AG09309 (cell line): ENCODE results near the gene TBC1D32.
A peak's percentile ranks its signal among the peaks of the same experiment; 100 is the strongest.
"Not testable (repeated sequence)": the region's sequence is repeated elsewhere in the genome, so short reads cannot be mapped to it uniquely, and the experiment has no call there.

ENCODE experiments used
- DNase-seq: peaks from one replicate; pipeline ENCODE4 v3.0.0-alpha.2; 2010; ENCODE audit warnings: low read depth
- H3K4me3 ChIP-seq: 2 replicates; pipeline ENCODE4 v1.5.1; 2011; ENCODE audit warnings: mild to moderate bottlenecking, low read depth, low read length, moderate library complexity; ENCODE audit not compliant: control insufficient read depth
- CTCF ChIP-seq: IDR thresholded peaks from 2 replicates; pipeline ENCODE4 v1.5.1; 2011; ENCODE audit warnings: mild to moderate bottlenecking, low read depth, low read length, inconsistent platforms; ENCODE audit not compliant: insufficient read depth, control insufficient read depth; ENCODE audit errors: missing control alignments

The TBC1D32 gene, protein sequence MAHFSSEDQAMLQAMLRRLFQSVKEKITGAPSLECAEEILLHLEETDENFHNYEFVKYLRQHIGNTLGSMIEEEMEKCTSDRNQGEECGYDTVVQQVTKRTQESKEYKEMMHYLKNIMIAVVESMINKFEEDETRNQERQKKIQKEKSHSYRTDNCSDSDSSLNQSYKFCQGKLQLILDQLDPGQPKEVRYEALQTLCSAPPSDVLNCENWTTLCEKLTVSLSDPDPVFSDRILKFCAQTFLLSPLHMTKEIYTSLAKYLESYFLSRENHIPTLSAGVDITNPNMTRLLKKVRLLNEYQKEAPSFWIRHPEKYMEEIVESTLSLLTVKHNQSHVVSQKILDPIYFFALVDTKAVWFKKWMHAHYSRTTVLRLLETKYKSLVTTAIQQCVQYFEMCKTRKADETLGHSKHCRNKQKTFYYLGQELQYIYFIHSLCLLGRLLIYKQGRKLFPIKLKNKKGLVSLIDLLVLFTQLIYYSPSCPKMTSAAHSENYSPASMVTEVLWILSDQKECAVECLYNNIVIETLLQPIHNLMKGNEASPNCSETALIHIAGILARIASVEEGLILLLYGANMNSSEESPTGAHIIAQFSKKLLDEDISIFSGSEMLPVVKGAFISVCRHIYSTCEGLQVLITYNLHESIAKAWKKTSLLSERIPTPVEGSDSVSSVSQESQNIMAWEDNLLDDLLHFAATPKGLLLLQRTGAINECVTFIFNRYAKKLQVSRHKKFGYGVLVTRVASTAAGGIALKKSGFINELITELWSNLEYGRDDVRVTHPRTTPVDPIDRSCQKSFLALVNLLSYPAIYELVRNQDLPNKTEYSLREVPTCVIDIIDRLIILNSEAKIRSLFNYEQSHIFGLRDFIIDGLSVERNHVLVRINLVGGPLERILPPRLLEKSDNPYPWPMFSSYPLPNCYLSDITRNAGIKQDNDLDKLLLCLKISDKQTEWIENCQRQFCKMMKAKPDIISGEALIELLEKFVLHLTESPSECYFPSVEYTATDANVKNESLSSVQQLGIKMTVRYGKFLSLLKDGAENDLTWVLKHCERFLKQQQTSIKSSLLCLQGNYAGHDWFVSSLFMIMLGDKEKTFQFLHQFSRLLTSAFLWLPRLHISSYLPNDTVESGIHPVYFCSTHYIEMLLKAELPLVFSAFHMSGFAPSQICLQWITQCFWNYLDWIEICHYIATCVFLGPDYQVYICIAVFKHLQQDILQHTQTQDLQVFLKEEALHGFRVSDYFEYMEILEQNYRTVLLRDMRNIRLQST

GRCh38 chr6:121334299-121335086, at the start of gene TBC1D32:
Gene TBC1D32 (minus strand): TSS chr6:121334480. CDS start chr6:121334430, 50 bp downstream.
- no peak for TF ChIP-seq CTCF
- peak within 1 kb of the TSS; percentile 70 for H3K4me3 ChIP-seq

GRCh38 chr6:121383478-121383877, 49.2 kb upstream of the TBC1D32 start:
- H3K4me3 ChIP-seq = no peak overlapping the region
- DNase-seq = no peak
- TF ChIP-seq CTCF = no peak

More at GRCh38 chr6:121334299-121335086, at the start of gene TBC1D32:
- DNase-seq = peak; percentile 66

DNA sequence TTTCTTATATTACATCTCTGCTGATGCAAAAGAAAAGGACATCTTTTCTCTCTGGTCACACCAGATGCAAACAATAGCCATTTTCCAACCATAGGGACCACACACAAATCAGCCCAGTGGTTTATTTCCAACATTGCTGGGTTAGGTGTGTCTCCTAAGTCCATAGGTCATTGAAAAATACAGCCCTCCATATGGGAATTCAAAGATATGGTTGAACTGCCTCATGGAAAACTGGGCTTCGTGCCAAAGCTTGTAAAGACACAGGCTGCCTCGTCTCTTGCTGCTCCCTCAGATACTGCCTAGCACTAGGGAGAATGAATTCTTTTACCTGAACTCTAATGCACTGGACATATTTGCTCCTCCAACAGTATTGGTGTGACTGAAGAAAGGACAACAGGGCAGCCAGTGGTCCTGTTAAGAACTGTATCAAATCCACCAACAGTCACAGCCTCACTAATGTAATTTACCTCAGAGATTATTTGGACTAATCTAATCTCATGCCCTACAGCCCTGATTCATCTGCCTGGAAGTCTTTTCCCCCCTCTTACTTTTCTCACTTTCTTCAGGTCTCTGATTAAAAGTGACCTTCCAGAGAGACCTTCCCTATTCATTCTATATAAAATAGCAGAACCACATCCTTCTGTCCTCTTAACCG, 48.3 kb upstream of the TBC1D32 start:
- DNase-seq = no peak
- TF ChIP-seq CTCF = no peak
- H3K4me3 ChIP-seq = no peak overlapping the region

DNA sequence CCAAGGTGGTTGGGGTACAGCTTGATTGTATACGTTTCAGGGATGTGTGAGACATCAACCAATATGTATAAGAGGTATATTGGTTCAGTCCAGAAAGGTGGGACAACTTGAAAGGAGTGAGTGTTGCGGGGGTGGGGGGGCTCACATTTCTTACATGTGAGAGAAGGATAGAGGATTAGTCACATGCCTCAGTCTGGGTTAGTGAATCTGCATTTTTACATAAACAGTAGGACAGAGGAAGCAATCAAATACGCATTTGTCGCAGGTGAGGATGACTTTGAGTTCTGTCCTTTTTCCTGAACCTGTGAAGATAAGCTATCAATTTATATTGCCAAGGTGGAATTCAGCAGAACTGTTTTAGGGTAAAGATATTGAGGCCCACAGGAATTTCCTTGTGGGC, 42.1 kb upstream of the TBC1D32 start:
- no peak for TF ChIP-seq CTCF
- DNase-seq = no peak
- H3K4me3 ChIP-seq = no peak overlapping the region

- H3K4me3 ChIP-seq, DNase-seq: not testable (repeated sequence)
Observed at GRCh38 chr6:121374219-121374618, 39.9 kb upstream of the TBC1D32 start.
